ENCODE results near the gene TNMD.
A peak's percentile ranks its signal among the peaks of the same experiment; 100 is the strongest.
"Not testable (repeated sequence)": the region's sequence is repeated elsewhere in the genome, so short reads cannot be mapped to it uniquely, and the experiment has no call there.

TNMD gene

GRCh38 chrX:100584611-100585010 lies at the start of gene TNMD:
Gene TNMD (plus strand): TSS chrX:100584936. CDS start chrX:100585019, 83 bp downstream.
- no peak for DNase-seq

- DNase-seq: not testable (repeated sequence)
Measured at GRCh38 chrX:100565534-100565933, 19.2 kb upstream of the TNMD start.

- DNase-seq: no peak
Measured at GRCh38 chrX:100586747-100587146, 2.0 kb downstream of the TNMD start.

- no peak for DNase-seq
Measured at GRCh38 chrX:100587861-100588260, 3.1 kb downstream of the TNMD start.

- no peak for DNase-seq
Measured at GRCh38 chrX:100591256-100592051, 6.7 kb downstream of the TNMD start.

GRCh38 chrX:100593126-100593525 lies 8.4 kb downstream of the TNMD start:
- no peak for DNase-seq

GRCh38 chrX:100593581-100593980 lies 8.8 kb downstream of the TNMD start:
- no peak for DNase-seq

GRCh38 chrX:100596601-100597000 lies 11.9 kb downstream of the TNMD start:
- DNase-seq: no peak

GRCh38 chrX:100599456-100599855 lies 14.7 kb downstream of the TNMD start:
- DNase-seq: no peak

GRCh38 chrX:100600340-100600739 lies 15.6 kb downstream of the TNMD start:
- DNase-seq: no peak

GRCh38 chrX:100600758-100601157 lies 16.0 kb downstream of the TNMD start:
- DNase-seq: no peak

- DNase-seq: no peak
Measured at GRCh38 chrX:100606753-100607152, 22.0 kb downstream of the TNMD start.

GRCh38 chrX:100609591-100609990 lies 24.9 kb downstream of the TNMD start:
- DNase-seq: no peak

GRCh38 chrX:100611951-100612350 lies 27.2 kb downstream of the TNMD start:
- no peak for DNase-seq

GRCh38 chrX:100615005-100615404 lies 30.3 kb downstream of the TNMD start:
- no peak for DNase-seq

- DNase-seq: no peak
Measured at GRCh38 chrX:100623001-100623400, 38.3 kb downstream of the TNMD start.

- DNase-seq: no peak
Measured at GRCh38 chrX:100625985-100626491, 41.3 kb downstream of the TNMD start.

- no peak for DNase-seq
Measured at GRCh38 chrX:100635040-100635439, 50.3 kb downstream of the TNMD start.

- DNase-seq: no peak
Measured at GRCh38 chrX:100635989-100636320, 51.2 kb downstream of the TNMD start.

- DNase-seq: peak; percentile 19 to 63 (median 29)
Measured at GRCh38 chrX:100636321-100636991, 51.7 kb downstream of the TNMD start, which contains the start of gene TSPAN6. Gene TSPAN6 (minus strand): TSS chrX:100636806. CDS start chrX:100636694, 112 bp downstream.

- no peak for DNase-seq
Measured at GRCh38 chrX:100642290-100642689, 57.6 kb downstream of the TNMD start.

GRCh38 chrX:100643212-100643611 lies 58.5 kb downstream of the TNMD start:
- DNase-seq: no peak

GRCh38 chrX:100643956-100644860 lies 59.5 kb downstream of the TNMD start, which contains the start of gene SRPX2:
Gene SRPX2 (plus strand): TSS chrX:100644199. CDS start chrX:100646323, 2,124 bp downstream.
- DNase-seq: no peak

Measured in activated CD4-positive, CD25-positive, alpha-beta regulatory T cell (primary cell).